Globus pallidus (tissue), 1 donor: ENCODE results near the gene PIAS2.

ENCODE experiments used
- DNase-seq: peaks from one replicate; pipeline ENCODE4 v3.0.0-alpha.2; 2015; ENCODE audit warnings: low spot score

PIAS2 gene

GRCh38 chr18:46756559-46757201, 160.6 kb downstream of the PIAS2 start, which contains the start of gene ST8SIA5:
Gene ST8SIA5 (minus strand): TSS chr18:46757053. CDS start chr18:46756508, 545 bp downstream.
- no peak for DNase-seq

- no peak for DNase-seq
Measured at GRCh38 chr18:46756025-46756558, 161.2 kb downstream of the PIAS2 start.

GRCh38 chr18:46755315-46756024, 161.8 kb downstream of the PIAS2 start:
- DNase-seq = no peak

GRCh38 chr18:46754661-46755292, 162.5 kb downstream of the PIAS2 start:
- DNase-seq = no peak

- no peak for DNase-seq
Measured at GRCh38 chr18:46754188-46754587, 163.1 kb downstream of the PIAS2 start.
